ENCODE measurements around the gene STX19.

- TF ChIP-seq CTCF (IDR thresholded peaks at IDR 0.05) (no peak), ZFX (IDR thresholded peaks at IDR 0.05; ENCODE audit: borderline replicate concordance) (no peak)
Measured at GRCh38 chr3:94001191-94001590, 27.2 kb downstream of the STX19 start.
